Liver (tissue), 9 donors: ENCODE data around the gene PNMA6A. TPM values are rescaled to one million over a fixed set of nuclear protein-coding genes. Genes with fewer than 3 reads are reported as not detected.
"Not testable (repeated sequence)": the region's sequence is repeated elsewhere in the genome, so short reads cannot be mapped to it uniquely, and the experiment has no call there.

ENCODE experiments used
- DNase-seq: peaks from one replicate; pipeline ENCODE4 v3.0.0-alpha.2; 2017; ENCODE audit warnings: low spot score
- H3K27ac ChIP-seq, 2 donors: one replicate each; pipeline ENCODE4 v1.7.0; 2013; ENCODE audit warnings: inconsistent platforms in 2 of 2, low read length in 2 of 2, control low read depth in 1 of 2, low read depth in 1 of 2, mild to moderate bottlenecking in 1 of 2
- H3K27me3 ChIP-seq, 4 donors: one replicate each; pipeline versions ENCODE4 v1.6.1 to v1.7.0; 2013; ENCODE audit warnings: low read length in 3 of 4, inconsistent platforms in 1 of 4, mild to moderate bottlenecking in 1 of 4, moderate library complexity in 1 of 4; ENCODE audit not compliant: control insufficient read depth in 4 of 4, insufficient read depth in 4 of 4
- H3K36me3 ChIP-seq, 4 donors: one replicate each; pipeline versions ENCODE4 v1.6.1 to v1.7.0; 2013; ENCODE audit warnings: low read length in 3 of 4, mild to moderate bottlenecking in 3 of 4, low read depth in 1 of 4, moderate library complexity in 1 of 4; ENCODE audit not compliant: control insufficient read depth in 4 of 4, insufficient read depth in 3 of 4
- H3K4me1 ChIP-seq, 4 donors: one replicate each; pipeline versions ENCODE4 v1.6.1 to v1.7.0; 2013; ENCODE audit warnings: low read length in 3 of 4, mild to moderate bottlenecking in 3 of 4, moderate library complexity in 1 of 4; ENCODE audit not compliant: control insufficient read depth in 4 of 4, insufficient read depth in 4 of 4
- H3K4me3 ChIP-seq, 3 donors: one replicate each; pipeline versions ENCODE4 v1.6.1 to v1.7.0; 2013; ENCODE audit warnings: low read length in 3 of 3, control low read depth in 1 of 3, low read depth in 1 of 3, mild to moderate bottlenecking in 1 of 3
- H3K9ac ChIP-seq, 2 donors: one replicate each; pipeline ENCODE4 v1.7.0; 2013; ENCODE audit warnings: low read length in 2 of 2, mild to moderate bottlenecking in 2 of 2, moderate library complexity in 2 of 2, control low read depth in 1 of 2, low read depth in 1 of 2
- H3K9me3 ChIP-seq, 4 donors: one replicate each; pipeline versions ENCODE4 v1.6.1 to v1.7.0; 2013; ENCODE audit warnings: low read length in 3 of 4; ENCODE audit not compliant: control insufficient read depth in 4 of 4
- ATF3 ChIP-seq: IDR thresholded peaks from 2 replicates; pipeline ENCODE4 v1.6.1; 2016; ENCODE audit warnings: antibody characterized with exemption
- CTCF ChIP-seq: fragments of 150-350 bp; IDR thresholded peaks from 2 replicates; pipeline ENCODE4 v1.5.1; 2017; ENCODE audit warnings: improper control_type of control experiment, low read depth, low read length; ENCODE audit not compliant: missing input control
- GABPA ChIP-seq, 2 donors: IDR thresholded peaks in 1 of 2; conservative IDR thresholded peaks in 1 of 2; 2 replicates each; pipeline ENCODE4 v1.6.1; 2016; ENCODE audit warnings: antibody characterized with exemption in 2 of 2, mild to moderate bottlenecking in 1 of 2, moderate library complexity in 1 of 2
- HNF4A ChIP-seq, 2 donors: conservative IDR thresholded peaks; 2 replicates each; pipeline ENCODE4 v1.6.1; 2016; ENCODE audit warnings: antibody characterized with exemption in 2 of 2, mild to moderate bottlenecking in 2 of 2
- JUND ChIP-seq, 2 donors: IDR thresholded peaks; 2 replicates each; pipeline ENCODE4 v1.6.1; 2016; ENCODE audit warnings: antibody characterized with exemption in 2 of 2
- NR2F2 ChIP-seq: IDR thresholded peaks from 2 replicates; pipeline ENCODE4 v1.6.1; 2016; ENCODE audit warnings: antibody characterized with exemption
- TAF1 ChIP-seq: conservative IDR thresholded peaks from 2 replicates; pipeline ENCODE4 v1.6.1; 2016; ENCODE audit warnings: antibody characterized with exemption, mild to moderate bottlenecking
- YY1 ChIP-seq: IDR thresholded peaks from 2 replicates; pipeline ENCODE4 v1.6.1; 2016; ENCODE audit warnings: antibody characterized with exemption, mild to moderate bottlenecking
- WGBS: extraction: QIAGEN DNeasy Blood & Tissue Kit; methylation state at CpG from one replicate; pipeline ENCODE4 v1.1.7; 2013; 5-methylcytosine and 5-hydroxymethylcytosine counted together
- polyA plus RNA-seq, 2 donors: library from polyadenylated mRNA; stranded (reverse) in 1 of 2; unstranded in 1 of 2; fragments of 200-250 nt in 1 of 2; fragments of >200 nt in 1 of 2; fragmentation: Nextera tagmentation in 1 of 2; extraction: Ambion mirVana in 1 of 2; gene quantifications; one replicate each; pipeline versions ENCODE4 v1.2.1 to v1.2.3, GENCODE V29; 2013 to 2015
- total RNA-seq, 2 donors: library from RNA; depleted of rRNA; stranded (reverse); fragments of >200 nt; gene quantifications; one replicate each; pipeline ENCODE4 v1.2.3, GENCODE V29; 2014
- TF ChIP-seq, protein P1 (sequence below): IDR thresholded peaks from 2 replicates; pipeline ENCODE4 v1.6.1; 2016; ENCODE audit warnings: antibody characterized with exemption, mild to moderate bottlenecking
- donor health status: healthy.
- donor health status: healthy.
- donor health status: healthy.
- donor health status: healthy.
- donor health status: healthy.

The PNMA6A gene
- total RNA-seq (1 to 10 TPM; 5.4 to 6.4 TPM), polyA plus RNA-seq (1 to 10 TPM; 3.5 to 7.5 TPM)

- not testable (repeated sequence) for H3K27ac ChIP-seq, DNase-seq, H3K4me3 ChIP-seq, H3K27me3 ChIP-seq, H3K36me3 ChIP-seq, H3K4me1 ChIP-seq, H3K9ac ChIP-seq, H3K9me3 ChIP-seq
- WGBS: no CpG with 5 or more reads among the region's 76 CpGs
These were observed at the start of gene PNMA6A for GRCh38 chrX:153071909-153072583. TSS of gene PNMA6A (plus strand) at chrX:153072454. CDS start at chrX:153073063, 609 bp downstream.

DNA sequence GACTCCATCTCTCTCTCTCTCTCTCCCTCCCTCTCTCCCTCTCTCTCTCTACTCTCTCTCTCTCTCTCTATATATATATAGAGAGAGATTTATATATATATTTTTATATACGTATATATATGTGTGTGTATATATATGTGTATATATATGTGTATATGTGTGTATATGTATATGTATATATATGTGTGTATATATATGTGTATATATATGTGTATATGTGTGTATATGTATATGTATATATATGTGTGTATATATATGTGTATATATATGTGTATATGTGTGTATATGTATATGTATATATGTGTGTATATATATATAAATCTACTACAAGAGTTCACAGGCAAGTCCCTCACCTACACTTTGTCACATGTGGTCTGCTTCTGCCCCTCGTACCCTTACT is 45.8 kb upstream of the PNMA6A start:
- not testable (repeated sequence) for H3K9ac ChIP-seq, H3K4me3 ChIP-seq, H3K9me3 ChIP-seq, H3K27ac ChIP-seq, H3K4me1 ChIP-seq, H3K27me3 ChIP-seq, DNase-seq, H3K36me3 ChIP-seq
- 85% methylated on average over 2 of the region's 2 CpGs for WGBS

- WGBS: 81% methylated on average over 10 of the region's 11 CpGs
- not testable (repeated sequence) for H3K27me3 ChIP-seq
These were observed 43.8 kb upstream of the PNMA6A start for GRCh38 chrX:153028487-153028886.

GRCh38 chrX:153029162-153029561 is 43.1 kb upstream of the PNMA6A start:
- Histone ChIP-seq H3K9me3 (no peaks in the 10 kb centered on the region), H3K36me3 (no peaks in the 10 kb centered on the region), H3K4me1 (peaks cover 0 to 6% (median 3%) of the 10 kb centered on the region in 4 donors), H3K27me3 (peaks cover 0 to 3% (median 0%) of the 10 kb centered on the region in 4 donors), H3K27ac (no peak overlapping the region), H3K4me3 (no peak overlapping the region), H3K9ac (no peak overlapping the region)
- TF ChIP-seq CTCF: no peak
- no peak for TF ChIP-seq GABPA (IDR thresholded peaks at IDR 0.05 in 1 of 2, conservative IDR thresholded peaks at IDR 0.05 in 1 of 2)
- TF ChIP-seq TAF1: no peak
- no peak for TF ChIP-seq NR2F2
- TF ChIP-seq YY1: no peak
- no peak for TF ChIP-seq JUND (IDR thresholded peaks at IDR 0.05)
- no peak for TF ChIP-seq ATF3
- TF ChIP-seq, protein P1, sequence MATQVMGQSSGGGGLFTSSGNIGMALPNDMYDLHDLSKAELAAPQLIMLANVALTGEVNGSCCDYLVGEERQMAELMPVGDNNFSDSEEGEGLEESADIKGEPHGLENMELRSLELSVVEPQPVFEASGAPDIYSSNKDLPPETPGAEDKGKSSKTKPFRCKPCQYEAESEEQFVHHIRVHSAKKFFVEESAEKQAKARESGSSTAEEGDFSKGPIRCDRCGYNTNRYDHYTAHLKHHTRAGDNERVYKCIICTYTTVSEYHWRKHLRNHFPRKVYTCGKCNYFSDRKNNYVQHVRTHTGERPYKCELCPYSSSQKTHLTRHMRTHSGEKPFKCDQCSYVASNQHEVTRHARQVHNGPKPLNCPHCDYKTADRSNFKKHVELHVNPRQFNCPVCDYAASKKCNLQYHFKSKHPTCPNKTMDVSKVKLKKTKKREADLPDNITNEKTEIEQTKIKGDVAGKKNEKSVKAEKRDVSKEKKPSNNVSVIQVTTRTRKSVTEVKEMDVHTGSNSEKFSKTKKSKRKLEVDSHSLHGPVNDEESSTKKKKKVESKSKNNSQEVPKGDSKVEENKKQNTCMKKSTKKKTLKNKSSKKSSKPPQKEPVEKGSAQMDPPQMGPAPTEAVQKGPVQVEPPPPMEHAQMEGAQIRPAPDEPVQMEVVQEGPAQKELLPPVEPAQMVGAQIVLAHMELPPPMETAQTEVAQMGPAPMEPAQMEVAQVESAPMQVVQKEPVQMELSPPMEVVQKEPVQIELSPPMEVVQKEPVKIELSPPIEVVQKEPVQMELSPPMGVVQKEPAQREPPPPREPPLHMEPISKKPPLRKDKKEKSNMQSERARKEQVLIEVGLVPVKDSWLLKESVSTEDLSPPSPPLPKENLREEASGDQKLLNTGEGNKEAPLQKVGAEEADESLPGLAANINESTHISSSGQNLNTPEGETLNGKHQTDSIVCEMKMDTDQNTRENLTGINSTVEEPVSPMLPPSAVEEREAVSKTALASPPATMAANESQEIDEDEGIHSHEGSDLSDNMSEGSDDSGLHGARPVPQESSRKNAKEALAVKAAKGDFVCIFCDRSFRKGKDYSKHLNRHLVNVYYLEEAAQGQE: no peak
- no peak for TF ChIP-seq HNF4A (conservative IDR thresholded peaks at IDR 0.05)
- DNase-seq: no peak
- 84% methylated on average over 2 of the region's 2 CpGs for WGBS

More at GRCh38 chrX:153028487-153028886, 43.8 kb upstream of the PNMA6A start:
- DNase-seq, H3K4me1 ChIP-seq, H3K36me3 ChIP-seq, H3K27ac ChIP-seq, H3K9me3 ChIP-seq, H3K4me3 ChIP-seq, H3K9ac ChIP-seq: not testable (repeated sequence)
